Measurements from ENCODE around the gene TNFRSF19. TPM values are rescaled to one million over a fixed set of nuclear protein-coding genes. Genes with fewer than 3 reads are reported as not detected.

Gene TNFRSF19
- total and polyA plus RNA-seq, 2 of the 13 experiments (the other 11 are each of a cell fraction or from before 2014, with no cell fraction given) = 75.3 to 77.7 TPM

DNA sequence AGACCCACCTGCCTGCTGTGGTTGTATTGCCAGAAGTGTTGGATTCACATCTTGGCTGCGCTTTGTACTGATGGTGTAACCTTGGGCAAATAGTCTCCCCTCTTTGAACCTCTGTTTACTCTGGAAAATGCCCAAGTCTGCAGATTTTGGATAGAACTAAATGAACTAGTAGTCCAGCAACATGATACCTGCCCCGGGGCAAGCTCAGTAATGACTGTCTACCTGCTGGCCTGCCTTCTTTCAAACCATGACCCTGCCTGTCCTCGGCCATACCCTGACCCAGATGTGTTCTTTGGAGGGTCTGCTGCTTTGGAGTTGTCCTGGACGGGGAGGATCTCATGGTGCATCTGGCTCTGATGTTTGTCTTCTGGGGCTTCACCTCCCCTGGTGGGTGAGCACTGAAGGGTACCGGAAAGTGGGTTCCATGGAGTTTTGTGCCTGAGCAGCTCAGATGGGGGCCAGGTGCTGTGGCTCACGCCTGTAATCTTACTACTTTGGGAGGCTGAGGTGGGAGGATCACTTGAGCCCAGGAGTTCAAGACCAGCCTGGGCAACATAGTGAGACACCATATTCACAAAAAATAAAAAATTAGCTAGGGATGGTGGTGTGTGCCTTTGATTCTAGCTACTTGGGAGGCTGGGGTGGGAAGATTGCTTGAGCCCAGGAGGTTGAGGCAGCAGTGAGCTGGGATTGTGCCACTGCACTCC, 59.5 kb downstream of the TNFRSF19 start (continued):
- TF ChIP-seq, protein P1, sequence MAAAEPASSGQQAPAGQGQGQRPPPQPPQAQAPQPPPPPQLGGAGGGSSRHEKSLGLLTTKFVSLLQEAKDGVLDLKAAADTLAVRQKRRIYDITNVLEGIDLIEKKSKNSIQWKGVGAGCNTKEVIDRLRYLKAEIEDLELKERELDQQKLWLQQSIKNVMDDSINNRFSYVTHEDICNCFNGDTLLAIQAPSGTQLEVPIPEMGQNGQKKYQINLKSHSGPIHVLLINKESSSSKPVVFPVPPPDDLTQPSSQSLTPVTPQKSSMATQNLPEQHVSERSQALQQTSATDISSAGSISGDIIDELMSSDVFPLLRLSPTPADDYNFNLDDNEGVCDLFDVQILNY (CRISPR knock-in tag; conservative IDR thresholded peaks at IDR 0.05) = no peak
- TF ChIP-seq POGZ (CRISPR knock-in tag; IDR thresholded peaks at IDR 0.05) = peak; percentile 64
- TF ChIP-seq ZFX (CRISPR knock-in tag; IDR thresholded peaks at IDR 0.05; ENCODE audit: low read depth) = 0 out of 2 replicates have a peak, but pooled peaks have one; percentile 18
- TF ChIP-seq LCORL (IDR thresholded peaks at IDR 0.05) = peak; percentile 53; the same call in 1 of the 2 replicates
- TF ChIP-seq LCORL (CRISPR knock-in tag; IDR thresholded peaks at IDR 0.05) = peak; percentile 99
- TF ChIP-seq ZNF263 (CRISPR knock-in tag; IDR thresholded peaks at IDR 0.05) = 0 out of 2 replicates have a peak, but pooled peaks have one; percentile 18

DNA sequence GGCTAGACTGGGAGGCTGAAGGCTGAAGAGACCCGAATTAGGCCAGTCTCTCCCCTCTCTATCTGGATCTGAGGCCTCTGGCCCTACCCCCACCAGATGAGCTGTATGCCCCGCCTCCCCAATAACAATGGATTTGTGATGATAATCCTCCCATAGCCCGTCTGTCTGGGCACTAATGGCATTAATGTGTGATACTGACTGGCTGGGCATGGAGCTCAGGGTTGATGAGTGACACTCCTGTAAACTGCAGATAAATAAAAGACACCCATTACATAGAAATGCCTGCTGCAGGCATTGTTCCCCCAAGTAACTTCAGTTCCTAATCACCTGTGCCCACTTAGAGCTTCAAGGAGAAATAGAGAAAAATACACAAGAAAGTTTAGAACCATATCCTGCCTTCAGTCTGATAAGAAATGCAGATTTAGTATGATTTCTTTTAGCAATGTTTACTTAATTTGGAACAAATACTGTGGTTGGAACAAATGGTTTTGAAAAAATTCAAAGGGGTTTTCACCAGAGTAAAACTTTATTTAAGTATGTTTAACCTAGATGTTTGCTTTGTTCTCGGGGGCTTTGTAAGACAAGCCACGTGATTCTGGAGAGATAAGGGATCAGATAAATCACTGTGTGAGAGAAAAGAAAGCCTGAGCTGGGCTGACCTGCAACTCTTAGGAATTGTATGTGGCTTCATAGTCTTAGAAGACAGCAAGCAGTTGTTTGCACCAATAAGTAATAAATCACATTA, 60.3 kb downstream of the TNFRSF19 start:
- in situ Hi-C loops (cut with HindIII; ENCODE audit: extremely low pct_ligation_motif_present, low pct_unique_long_range_greater_than_20kb) = no loop called here
- 36% methylated on average over 5 of the region's 5 CpGs for WGBS (ENCODE audit: low lambda C conversion rate)
- peaks cover 8 to 19% of the 10 kb centered on the region in 2 experiments for H3K36me3 ChIP-seq (replicated peaks in 1 of 2; ENCODE audit: control insufficient read depth in 1 of 2, insufficient read depth in 2 of 2, low read length in 2 of 2)
- H3K4me2 ChIP-seq (ENCODE audit: low read depth, low read length) = peak overlapping the region; percentile 43
- peak overlapping the region; percentile 61 for H3K27ac ChIP-seq (ENCODE audit: extremely low read length, insufficient read depth, low read length)
- no peaks in the 10 kb centered on the region for H3K9me3 ChIP-seq (ENCODE audit: low read length)
- BruUV-seq (replicated peaks) = no TSS peak
- peaks cover 89% of the 10 kb centered on the region for H3K4me1 ChIP-seq (ENCODE audit: insufficient read depth, low read length)
- DNase-seq (ENCODE audit: low spot score) (peak; percentile 86), FAIRE-seq (peak; percentile 81), ATAC-seq (peak; percentile 24)
- H3K9ac ChIP-seq (ENCODE audit: insufficient read depth, low read depth, low read length) = no peak overlapping the region
- H3K4me3 ChIP-seq (replicated peaks in 1 of 3; ENCODE audit: insufficient read depth in 1 of 3, low read depth in 2 of 3, low read length in 3 of 3) = no peak overlapping the region
- H3K27me3 ChIP-seq (ENCODE audit: control insufficient read depth in 1 of 2, insufficient read depth in 2 of 2, low read length in 2 of 2) = no peaks in the 10 kb centered on the region
- POLR2A ChIA-PET = interaction anchor here (0.6 to 5.7 kb wide), 10 partner anchors 15 to 71 kb away, joined by 3 to 90 read pairs (median 6); partner anchors contain the start of gene TNFRSF19
- intact Hi-C loops (cut with micrococcal nuclease; ENCODE audit: unreplicated experiment) = loop anchor here (2.0 kb wide), 1 partner anchor 16 kb away; no protein-coding TSS in a partner anchor
- CTCF ChIA-PET (ENCODE audit: low intra/inter-chr PET ratio, low total read pairs) = no interaction called here
- H3K79me2 ChIP-seq (ENCODE audit: insufficient read depth, low read length) = peaks cover 26% of the 10 kb centered on the region
- no peaks in the 10 kb centered on the region for H4K20me1 ChIP-seq (ENCODE audit: insufficient read depth, low read length)
- no peak overlapping the region for H2AFZ ChIP-seq (ENCODE audit: low read length)
- TF ChIP-seq ZNF234 (CRISPR knock-in tag; conservative IDR thresholded peaks at IDR 0.05) (no peak), ZNF235 (CRISPR knock-in tag; IDR thresholded peaks at IDR 0.05; ENCODE audit: borderline replicate concordance) (no peak), ISL2 (CRISPR knock-in tag; IDR thresholded peaks at IDR 0.05) (peak; percentile 95), ZNF451 (CRISPR knock-in tag; IDR thresholded peaks at IDR 0.05) (no peak), MBNL3 (CRISPR knock-in tag; conservative IDR thresholded peaks at IDR 0.05) (no peak), ZSCAN29 (CRISPR knock-in tag; conservative IDR thresholded peaks at IDR 0.05) (no peak), ZBTB21 (CRISPR knock-in tag; IDR thresholded peaks at IDR 0.05) (no peak), MED13 (CRISPR knock-in tag; IDR thresholded peaks at IDR 0.05) (peak; percentile 50; the same call in 1 of the 2 replicates)
- TF ChIP-seq, protein P2, sequence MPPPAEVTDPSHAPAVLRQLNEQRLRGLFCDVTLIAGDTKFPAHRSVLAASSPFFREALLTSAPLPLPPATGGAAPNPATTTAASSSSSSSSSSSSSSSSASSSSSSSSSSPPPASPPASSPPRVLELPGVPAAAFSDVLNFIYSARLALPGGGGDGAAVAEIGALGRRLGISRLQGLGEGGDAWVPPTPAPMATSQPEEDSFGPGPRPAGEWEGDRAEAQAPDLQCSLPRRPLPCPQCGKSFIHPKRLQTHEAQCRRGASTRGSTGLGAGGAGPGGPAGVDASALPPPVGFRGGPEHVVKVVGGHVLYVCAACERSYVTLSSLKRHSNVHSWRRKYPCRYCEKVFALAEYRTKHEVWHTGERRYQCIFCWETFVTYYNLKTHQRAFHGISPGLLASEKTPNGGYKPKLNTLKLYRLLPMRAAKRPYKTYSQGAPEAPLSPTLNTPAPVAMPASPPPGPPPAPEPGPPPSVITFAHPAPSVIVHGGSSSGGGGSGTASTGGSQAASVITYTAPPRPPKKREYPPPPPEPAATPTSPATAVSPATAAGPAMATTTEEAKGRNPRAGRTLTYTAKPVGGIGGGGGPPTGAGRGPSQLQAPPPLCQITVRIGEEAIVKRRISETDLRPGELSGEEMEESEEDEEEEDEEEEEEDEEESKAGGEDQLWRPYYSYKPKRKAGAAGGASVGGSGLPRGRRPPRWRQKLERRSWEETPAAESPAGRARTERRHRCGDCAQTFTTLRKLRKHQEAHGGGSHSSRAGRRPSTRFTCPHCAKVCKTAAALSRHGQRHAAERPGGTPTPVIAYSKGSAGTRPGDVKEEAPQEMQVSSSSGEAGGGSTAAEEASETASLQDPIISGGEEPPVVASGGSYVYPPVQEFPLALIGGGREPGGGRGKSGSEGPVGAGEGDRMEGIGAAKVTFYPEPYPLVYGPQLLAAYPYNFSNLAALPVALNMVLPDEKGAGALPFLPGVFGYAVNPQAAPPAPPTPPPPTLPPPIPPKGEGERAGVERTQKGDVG (CRISPR knock-in tag; IDR thresholded peaks at IDR 0.05; ENCODE audit: borderline replicate concordance) = no peak
- TF ChIP-seq, protein P3, sequence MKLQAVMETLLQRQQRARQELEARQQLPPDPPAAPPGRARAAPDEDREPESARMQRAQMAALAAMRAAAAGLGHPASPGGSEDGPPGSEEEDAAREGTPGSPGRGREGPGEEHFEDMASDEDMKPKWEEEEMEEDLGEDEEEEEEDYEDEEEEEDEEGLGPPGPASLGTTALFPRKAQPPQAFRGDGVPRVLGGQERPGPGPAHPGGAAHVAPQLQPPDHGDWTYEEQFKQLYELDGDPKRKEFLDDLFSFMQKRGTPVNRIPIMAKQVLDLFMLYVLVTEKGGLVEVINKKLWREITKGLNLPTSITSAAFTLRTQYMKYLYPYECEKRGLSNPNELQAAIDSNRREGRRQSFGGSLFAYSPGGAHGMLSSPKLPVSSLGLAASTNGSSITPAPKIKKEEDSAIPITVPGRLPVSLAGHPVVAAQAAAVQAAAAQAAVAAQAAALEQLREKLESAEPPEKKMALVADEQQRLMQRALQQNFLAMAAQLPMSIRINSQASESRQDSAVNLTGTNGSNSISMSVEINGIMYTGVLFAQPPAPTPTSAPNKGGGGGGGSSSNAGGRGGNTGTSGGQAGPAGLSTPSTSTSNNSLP (IDR thresholded peaks at IDR 0.05; ENCODE audit: low read depth, low read length) = 0 out of 2 replicates have a peak, but pooled peaks have one; percentile 9
